Measurements from ENCODE around the gene LAMB3.

LAMB3 gene

GRCh38 chr1:209617755-209618154, 34.5 kb downstream of the LAMB3 start:
- DNase-seq (ENCODE audit: low spot score): no peak

- DNase-seq (ENCODE audit: low spot score): no peak
Measured at GRCh38 chr1:209617047-209617673, 35.1 kb downstream of the LAMB3 start.

GRCh38 chr1:209616366-209617046, 35.7 kb downstream of the LAMB3 start:
- no peak for DNase-seq (ENCODE audit: low spot score)

DNA sequence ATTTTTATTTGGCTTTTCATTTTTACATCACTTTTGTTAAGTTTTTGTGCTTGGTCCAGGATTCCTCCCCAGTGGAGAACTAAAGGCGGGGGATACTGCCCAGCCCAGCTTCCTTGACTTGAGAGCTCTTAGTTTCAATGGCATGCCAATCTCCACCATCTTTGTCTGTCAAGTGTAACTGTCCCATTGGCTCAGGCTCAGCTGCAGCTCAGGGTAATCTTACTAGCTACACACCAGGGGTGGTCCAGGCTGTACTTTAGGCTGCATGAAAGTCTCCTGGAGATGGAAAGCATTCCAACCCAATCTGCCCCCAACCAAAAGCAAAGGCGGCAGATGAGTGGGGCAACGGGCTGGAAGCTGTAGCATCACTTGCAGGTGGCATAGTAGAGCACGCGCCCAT, 37.3 kb downstream of the LAMB3 start:
- DNase-seq (ENCODE audit: low spot score): no peak

DNA sequence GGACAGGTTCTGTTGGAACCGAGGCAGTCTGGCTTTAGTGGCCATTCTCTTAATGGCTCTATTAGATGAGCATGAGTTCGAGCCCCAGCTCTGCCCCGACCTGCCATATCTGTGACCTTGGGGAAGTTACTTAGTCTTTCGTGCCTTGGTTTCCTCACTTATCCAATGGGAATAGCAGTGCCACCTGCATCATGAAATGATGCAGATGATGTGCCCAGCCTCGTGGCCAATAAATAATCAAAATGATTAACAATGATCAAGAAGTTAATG, 38.1 kb downstream of the LAMB3 start:
- no peak for DNase-seq (ENCODE audit: low spot score)

GRCh38 chr1:209613400-209614150, 38.6 kb downstream of the LAMB3 start:
- DNase-seq (ENCODE audit: low spot score): no peak

DNA sequence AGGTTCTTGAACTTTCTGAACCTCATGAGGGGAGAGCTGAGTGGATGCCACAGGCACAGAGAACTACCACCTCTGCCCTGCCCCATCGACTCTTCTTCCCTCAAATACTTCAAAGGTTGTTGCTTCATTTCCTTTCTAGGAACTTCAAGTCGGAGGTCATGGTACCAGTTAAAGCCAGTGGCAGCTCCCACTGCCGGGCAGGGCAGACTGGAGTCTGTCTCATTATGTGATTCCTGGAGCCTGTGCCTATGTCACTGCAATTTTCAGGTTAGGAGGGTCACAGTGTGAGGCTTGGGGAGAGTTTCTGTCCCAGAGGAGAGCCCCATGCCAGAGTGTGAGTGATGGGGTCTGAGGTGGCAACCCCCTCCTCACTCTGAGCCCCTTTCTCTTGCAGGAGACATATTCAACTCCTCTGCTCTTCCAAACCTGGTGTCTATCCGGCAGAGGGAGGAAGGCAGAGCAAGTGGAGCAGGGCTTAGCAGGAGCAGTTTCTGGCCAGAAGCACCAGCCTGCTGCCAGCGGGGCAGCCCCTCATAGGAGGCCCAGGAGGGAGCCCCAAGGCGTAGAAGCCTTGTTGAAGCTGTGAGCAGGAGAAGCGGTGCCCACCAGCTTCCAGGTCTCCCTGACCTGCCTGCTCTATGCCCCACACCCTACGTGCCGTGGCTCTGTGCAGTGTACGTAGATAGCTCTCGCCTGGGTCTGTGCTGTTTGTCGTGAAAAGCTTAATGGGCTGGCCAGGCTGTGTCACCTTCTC, 39.4 kb downstream of the LAMB3 start:
- DNase-seq (ENCODE audit: low spot score): no peak

GRCh38 chr1:209611771-209612570, 40.3 kb downstream of the LAMB3 start:
- DNase-seq (ENCODE audit: low spot score): no peak

DNA sequence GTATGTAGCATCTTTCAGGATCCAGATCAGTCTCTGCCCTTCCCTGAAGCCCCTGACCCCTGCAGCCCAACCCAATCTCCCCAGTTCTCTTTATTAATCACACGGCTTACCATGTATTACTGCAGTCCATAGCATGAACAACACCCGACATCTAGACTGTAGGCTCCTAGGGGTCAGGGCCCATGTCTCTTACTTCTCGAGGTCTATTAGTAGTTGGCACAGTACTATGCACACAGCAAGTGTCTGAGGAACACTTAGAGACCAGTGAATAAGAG, 41.7 kb downstream of the LAMB3 start:
- no peak for DNase-seq (ENCODE audit: low spot score)

DNA sequence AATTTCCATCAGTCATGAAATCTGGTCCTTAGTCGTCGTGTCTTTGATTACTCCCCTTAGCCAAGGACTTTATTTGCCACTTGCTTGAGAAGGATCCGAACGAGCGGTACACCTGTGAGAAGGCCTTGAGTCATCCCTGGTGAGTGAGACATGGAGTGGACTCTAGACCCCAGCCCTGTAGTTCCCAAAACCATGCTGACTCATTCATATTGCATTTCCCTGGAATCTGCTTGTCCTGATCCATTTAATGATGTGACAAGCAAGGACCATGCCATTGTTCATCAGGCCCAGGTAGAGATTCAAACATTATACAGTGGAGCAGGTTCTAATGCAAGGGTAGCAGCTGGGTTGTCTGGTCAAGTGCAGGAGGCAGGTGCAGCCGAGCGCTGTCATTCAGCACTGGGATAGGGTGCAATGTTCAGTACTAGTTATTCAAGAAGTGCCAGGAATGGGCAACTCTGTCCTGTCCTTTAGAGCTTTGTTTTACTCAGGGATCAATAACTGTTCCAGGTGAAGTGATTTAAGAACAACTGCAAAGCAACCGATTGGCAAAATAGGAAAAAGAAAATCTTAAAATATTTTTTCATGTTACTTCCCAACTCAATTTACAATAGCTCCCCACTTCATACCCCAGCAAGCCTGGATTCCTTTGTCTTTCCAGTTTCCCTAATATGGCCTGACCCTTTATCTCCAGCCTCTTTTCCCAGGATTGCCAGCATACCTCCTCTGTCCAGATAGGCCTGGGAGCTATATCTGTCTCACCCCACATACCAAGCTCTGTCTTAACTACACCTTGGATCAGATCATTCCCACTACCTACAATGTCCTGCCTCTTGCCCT, 42.2 kb downstream of the LAMB3 start:
- DNase-seq (ENCODE audit: low spot score): no peak

DNA sequence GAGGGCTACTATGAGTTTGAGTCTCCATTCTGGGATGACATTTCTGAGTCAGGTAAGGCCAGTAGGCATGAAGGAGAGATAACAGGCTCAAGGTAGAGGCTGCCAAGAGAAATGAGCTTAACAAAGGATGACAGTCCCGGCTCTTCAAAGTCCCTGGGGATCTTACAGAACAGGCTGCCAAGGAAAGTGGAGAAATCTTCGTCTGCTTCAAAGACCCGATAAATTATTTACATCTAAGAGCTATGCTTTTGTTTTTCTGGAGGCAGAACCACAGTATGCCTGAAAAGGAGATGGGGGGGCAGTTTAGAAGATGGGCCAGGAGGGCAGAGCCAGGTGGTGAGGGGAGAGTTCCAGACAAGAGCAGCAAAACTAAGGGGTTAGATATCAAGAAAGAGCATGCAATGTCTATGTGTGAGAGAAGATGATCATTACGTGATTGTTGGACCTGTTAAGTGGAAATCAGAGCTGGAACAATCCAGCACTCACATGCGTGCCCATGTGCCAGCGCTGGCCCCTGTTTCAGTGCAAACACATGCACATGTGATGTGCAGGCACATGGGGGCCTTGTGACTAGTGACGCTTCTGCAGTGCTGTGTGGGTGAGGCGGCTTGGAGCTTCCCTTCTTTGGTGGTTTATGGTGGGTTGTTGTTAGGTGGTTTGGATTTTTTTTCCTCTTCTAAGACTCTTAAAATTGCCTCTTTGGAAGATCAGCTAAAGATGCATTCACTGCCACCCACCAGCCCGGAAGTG, 43.0 kb downstream of the LAMB3 start:
- DNase-seq (ENCODE audit: low spot score): no peak

- DNase-seq (ENCODE audit: low spot score): no peak
Measured at GRCh38 chr1:209607795-209608178, 44.4 kb downstream of the LAMB3 start.

DNA sequence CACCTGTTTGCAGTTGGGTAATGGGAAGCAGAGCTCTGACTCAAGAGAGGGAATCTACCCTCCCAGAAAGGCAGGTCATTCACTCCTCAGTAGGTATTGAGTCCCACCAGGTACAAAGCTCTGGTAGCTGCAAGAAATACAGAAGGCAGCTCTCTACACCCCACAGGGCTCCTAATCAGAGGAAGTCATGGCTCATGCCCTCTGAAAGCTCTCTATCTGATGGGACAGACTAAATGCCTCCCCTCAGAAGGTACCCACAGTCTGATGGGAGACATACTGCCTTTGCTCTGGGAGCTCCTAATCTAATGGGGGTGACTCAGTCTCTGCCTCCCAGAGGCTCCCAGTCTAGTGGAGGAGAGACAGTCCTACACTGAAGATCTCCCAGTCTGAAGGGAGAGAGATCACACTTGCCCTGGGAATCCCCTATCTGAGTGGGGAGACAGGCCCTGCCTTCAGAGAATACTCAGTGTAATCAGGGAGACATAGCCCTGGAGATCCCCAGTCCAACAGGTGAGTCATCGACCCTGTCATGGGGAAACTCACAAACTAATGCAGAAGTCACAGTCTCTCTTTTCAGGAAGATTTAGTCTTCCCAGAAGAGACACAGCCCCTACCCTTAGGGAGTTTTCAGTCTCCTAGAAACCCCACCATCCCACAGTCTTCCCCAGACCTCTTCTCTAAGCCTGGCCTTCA, 45.0 kb downstream of the LAMB3 start:
- DNase-seq (ENCODE audit: low spot score): no peak

DNA sequence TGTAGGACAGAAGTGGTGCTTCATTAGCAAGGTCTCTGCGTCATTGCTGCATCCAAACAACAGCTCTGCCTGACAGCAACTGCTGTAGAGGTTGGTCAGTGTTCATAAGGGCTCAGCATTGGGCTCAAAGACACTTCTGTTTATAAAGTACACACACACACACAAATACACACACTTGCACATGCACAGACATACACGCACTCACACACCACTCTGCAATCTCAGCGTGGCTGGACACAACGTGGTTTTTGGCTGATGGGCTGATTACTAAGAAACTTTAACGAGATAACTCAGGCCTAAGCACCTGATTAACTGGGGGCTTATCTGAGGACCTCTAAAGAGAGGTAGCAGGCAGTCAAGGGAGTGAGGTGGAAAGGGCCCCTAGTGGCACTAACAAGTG, 48.3 kb downstream of the LAMB3 start:
- DNase-seq (ENCODE audit: low spot score): no peak

DNA sequence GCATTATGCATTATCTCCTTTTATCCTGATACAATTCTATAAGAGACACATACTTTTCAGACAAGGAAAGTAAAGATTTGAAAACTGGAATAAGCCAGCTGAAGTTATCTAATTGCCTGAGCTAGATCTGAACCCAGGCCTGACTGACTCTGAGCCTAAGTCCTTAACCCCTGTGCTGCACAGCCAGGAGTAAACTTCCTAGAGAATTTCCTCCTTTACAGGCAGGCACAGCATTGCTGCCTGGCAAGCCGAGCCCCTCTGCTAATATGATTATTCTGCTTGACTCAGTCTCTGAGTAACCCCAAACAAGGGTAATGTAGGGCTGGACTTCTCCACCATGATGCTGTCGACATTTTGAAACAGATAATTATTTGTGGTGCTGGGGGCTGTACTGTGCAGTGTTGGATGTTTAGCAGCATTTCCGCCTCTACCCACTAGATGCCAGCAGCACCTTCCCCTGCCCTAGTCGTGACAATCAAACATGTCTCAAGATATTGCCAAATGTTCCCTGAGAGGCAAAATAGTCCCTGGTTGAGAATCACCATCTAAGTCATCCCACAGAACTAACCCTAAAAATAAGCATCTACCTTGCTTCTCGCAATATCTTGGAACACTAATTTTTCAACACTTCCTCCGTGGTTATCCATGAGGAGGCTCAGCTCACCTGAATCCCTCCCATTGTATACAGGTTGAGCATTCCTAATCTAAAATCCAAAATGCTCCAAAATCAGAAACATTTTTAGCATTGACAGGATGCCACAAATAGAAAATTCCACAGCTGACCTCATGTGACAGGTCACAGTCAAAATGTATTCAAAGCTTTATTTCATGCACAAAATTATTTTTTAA, 50.2 kb downstream of the LAMB3 start:
- no peak for DNase-seq (ENCODE audit: low spot score)

DNA sequence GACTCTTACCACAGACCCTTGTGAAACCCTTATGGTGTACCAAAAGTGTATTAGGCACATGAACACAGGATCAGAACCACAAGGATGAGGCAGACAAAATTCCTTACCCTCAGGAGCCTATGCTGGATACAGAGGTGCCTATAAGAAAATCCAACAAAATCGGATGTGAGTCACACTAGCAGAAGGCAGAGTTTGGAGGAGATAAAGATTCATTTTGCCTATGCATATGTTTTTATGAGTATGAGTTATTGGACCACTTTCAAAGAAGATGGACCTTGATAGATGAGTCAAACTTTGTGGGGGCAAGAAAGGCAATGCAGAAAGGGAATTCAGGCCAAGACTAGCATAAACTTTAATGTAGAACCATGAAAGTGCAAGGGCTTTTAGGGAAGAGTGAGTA, 51.7 kb downstream of the LAMB3 start:
- no peak for DNase-seq (ENCODE audit: low spot score)

DNA sequence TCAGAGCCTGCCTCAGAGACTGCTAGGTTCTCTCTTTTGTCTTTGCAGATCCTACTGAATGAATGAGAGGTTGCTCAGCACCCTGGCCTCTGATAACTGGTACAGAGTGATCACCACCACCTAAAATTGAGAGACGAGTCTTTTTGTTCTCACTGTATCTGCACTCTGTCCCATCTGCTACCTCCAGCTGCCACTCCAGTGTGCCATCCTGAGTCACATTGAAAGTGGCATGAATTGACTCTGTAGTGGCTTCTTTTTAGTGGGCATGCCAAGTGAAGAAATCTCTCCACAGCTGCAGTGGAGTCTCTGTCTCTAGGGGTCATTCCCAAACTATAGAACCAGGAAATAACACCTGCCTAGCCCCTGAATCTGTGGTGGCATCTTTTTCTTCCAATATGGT, 54.0 kb downstream of the LAMB3 start:
- DNase-seq (ENCODE audit: low spot score): no peak

DNA sequence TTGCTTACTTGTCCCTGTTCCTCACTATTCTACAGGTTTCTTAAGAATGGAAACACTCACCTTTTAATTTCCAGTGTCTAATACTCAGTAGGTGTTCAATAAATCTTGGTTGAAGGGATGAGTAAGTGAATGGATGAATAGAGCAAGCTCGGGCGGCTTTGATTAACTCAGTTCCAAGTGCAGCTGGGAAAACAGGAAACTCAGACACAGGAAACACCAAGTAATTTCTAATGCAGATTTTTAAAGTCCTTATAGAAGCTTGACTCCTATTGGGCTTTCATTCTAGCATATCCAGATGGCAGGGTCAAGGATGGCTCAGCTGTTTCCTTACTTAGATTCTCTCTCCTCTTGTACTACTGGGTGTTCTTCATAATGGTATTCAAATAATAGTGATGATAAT, 54.7 kb downstream of the LAMB3 start:
- DNase-seq (ENCODE audit: low spot score): no peak

- no peak for DNase-seq (ENCODE audit: low spot score)
Measured at GRCh38 chr1:209595599-209596285, 56.5 kb downstream of the LAMB3 start.

Measured in D341Med (cell line).